Gastrocnemius medialis (tissue), 4 donors: ENCODE results near the gene JPH2.

ENCODE experiments used
- CTCF ChIP-seq, 5 experiments: fragments of 450-650 bp in 3 of 5; fragments of 200-600 bp in 2 of 5; sonication (generic) in 2 of 5; IDR thresholded peaks in 4 of 5; conservative IDR thresholded peaks in 1 of 5; 1 replicate in 4 of 5; 2 replicates in 1 of 5; pipeline ENCODE4 v1.5.1; 2016 to 2019; ENCODE audit warnings: antibody characterized with exemption in 5 of 5, mild to moderate bottlenecking in 3 of 5, moderate library complexity in 3 of 5
- POLR2A ChIP-seq, 2 donors: fragments of 450-650 bp; IDR thresholded peaks; one replicate each; pipeline ENCODE4 v1.6.1; 2017; ENCODE audit warnings: antibody characterized with exemption in 2 of 2, mild to moderate bottlenecking in 2 of 2, moderate library complexity in 2 of 2

- TF ChIP-seq POLR2A (IDR thresholded peaks at IDR 0.05) = no peak
- TF ChIP-seq CTCF (IDR thresholded peaks at IDR 0.05 in 4 of 5, conservative IDR thresholded peaks at IDR 0.05 in 1 of 5) = no peak
Observed at GRCh38 chr20:44085616-44086434, 101.2 kb downstream of the JPH2 start.
